C4-2B (cell line): ENCODE results near the gene KCTD7.

ENCODE experiments used
- H3K27ac ChIP-seq: fragments of 450-650 bp; 2 replicates; pipeline ENCODE4 v1.5.1; 2017
- ZFX ChIP-seq: fragments of 450-650 bp; IDR thresholded peaks from 2 replicates; pipeline ENCODE4 v1.6.1; 2017
- TF ChIP-seq, protein P1 (sequence below): fragments of 450-650 bp; conservative IDR thresholded peaks from 2 replicates; pipeline ENCODE4 v1.5.1; 2017; ENCODE audit warnings: mild to moderate bottlenecking

The KCTD7 gene

DNA sequence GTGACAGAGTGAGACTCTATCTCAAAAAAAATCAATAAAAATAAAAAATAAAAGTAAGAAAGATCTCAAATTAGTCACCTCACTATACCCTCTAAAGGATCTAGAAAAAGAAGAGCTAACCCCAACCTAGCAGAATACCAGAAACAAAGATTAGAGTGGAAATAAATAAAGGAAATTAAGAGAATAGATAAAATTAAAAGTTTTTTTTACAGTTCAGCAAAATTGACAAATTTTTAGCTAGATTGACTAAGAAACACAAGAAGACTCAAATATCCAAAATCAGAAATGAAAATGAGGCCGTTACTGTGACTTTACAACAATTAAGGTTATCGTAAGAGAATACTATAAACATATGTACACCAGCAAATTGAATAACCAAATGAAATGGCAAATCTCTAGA is 29.1 kb downstream of the KCTD7 start:
- TF ChIP-seq ZFX: no peak
- TF ChIP-seq, protein P1, sequence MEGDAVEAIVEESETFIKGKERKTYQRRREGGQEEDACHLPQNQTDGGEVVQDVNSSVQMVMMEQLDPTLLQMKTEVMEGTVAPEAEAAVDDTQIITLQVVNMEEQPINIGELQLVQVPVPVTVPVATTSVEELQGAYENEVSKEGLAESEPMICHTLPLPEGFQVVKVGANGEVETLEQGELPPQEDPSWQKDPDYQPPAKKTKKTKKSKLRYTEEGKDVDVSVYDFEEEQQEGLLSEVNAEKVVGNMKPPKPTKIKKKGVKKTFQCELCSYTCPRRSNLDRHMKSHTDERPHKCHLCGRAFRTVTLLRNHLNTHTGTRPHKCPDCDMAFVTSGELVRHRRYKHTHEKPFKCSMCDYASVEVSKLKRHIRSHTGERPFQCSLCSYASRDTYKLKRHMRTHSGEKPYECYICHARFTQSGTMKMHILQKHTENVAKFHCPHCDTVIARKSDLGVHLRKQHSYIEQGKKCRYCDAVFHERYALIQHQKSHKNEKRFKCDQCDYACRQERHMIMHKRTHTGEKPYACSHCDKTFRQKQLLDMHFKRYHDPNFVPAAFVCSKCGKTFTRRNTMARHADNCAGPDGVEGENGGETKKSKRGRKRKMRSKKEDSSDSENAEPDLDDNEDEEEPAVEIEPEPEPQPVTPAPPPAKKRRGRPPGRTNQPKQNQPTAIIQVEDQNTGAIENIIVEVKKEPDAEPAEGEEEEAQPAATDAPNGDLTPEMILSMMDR: no peak
- H3K27ac ChIP-seq: no peak overlapping the region

DNA sequence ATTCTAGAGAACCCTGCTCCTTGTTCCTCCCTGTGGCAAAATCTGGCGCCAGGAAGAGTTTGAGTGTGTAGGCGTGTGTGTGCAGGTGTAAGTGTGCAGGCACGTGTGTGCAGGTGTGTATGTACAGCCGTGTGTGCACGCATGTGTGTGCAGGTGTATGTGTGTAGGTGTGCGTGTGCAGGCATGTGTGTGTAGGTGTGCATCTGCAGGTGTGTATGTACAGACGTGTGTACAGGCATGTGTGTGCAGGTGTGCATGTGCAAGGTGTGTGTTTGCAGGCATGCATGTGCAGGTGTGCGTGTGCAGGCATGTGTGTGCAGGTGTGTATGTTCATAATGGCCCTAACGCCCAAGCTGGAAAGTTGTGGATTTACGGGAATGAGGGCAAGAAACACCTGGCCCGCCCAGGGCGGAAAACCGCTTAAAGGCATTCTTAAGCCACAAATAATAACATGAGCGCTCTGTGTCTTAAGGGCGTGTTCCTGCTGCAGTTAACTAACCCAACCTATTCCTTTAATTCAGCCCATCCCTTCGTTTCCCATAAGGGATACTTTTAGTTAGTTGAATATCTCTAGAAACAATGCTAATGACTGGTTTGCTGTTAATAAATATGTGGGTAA is 34.1 kb downstream of the KCTD7 start:
- H3K27ac ChIP-seq: no peak overlapping the region
- TF ChIP-seq, protein P1: no peak
- no peak for TF ChIP-seq ZFX

DNA sequence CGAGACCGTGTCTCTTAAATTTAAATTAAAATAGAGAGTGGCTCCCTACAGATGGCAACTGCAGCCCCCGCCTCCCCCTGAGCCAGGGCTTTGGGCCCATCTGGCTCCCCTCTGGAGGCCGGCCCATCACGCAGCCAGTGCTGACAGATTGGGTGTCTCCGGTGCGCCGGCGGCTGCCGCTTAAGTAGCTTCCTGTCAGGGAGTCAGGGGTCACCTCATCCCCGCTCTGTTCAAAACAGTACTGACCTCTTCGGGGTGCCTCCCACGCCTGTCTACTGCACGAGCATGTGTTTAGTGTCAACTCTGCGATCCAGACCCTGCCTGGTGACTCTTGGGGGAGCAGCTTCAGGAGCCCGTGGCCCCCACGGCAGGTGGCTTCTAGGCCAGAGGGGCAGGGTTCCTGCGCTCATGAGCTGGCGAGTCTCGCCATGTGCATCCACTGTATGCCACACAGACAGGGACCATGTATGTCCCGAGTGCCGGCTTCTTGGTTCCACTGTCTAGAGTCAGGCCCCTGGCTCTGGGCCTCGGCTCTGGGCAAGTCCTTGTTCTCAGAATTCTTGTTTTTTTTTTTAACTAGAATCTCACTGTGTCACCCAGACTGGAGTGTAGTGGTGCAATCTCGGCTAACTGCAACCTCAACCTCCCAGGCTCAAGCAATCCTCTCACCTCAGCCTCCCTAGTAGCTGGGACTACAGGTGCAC is 36.1 kb downstream of the KCTD7 start:
- H3K27ac ChIP-seq: no peak overlapping the region
- TF ChIP-seq, protein P1: no peak
- TF ChIP-seq ZFX: no peak

DNA sequence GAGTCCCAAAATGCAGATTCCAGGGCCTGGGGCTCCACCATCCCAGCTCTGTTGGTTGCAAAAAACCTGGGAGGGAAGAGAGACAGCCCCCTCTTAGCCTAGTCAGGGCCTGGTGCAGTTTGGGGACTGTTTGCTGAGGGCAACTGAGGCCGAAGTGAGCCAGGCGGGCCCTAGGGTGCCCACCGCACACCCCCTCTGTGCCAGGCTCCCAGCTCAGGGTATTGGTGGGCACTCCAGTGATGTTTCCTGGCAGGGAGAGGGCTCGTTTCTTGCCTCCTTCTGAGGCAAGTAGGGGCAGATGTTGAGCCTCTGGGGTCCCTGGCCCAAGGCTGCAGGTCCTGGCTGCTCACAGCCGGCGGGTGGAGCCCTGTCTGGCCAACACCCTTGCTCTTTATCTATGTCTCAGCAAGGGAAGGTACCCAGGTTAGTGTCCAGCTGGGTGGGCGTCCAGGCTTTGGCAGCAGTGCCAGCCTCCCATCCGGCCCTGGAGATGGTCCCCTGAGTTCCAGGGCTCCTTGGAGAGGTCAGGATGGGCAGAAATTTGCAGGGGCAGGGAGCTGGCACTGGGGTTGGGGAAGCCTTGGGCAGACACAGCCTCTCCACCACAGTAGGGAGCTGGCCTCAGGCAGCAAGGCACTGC is 37.8 kb downstream of the KCTD7 start:
- TF ChIP-seq, protein P1: no peak
- TF ChIP-seq ZFX: no peak
- H3K27ac ChIP-seq: no peak overlapping the region

DNA sequence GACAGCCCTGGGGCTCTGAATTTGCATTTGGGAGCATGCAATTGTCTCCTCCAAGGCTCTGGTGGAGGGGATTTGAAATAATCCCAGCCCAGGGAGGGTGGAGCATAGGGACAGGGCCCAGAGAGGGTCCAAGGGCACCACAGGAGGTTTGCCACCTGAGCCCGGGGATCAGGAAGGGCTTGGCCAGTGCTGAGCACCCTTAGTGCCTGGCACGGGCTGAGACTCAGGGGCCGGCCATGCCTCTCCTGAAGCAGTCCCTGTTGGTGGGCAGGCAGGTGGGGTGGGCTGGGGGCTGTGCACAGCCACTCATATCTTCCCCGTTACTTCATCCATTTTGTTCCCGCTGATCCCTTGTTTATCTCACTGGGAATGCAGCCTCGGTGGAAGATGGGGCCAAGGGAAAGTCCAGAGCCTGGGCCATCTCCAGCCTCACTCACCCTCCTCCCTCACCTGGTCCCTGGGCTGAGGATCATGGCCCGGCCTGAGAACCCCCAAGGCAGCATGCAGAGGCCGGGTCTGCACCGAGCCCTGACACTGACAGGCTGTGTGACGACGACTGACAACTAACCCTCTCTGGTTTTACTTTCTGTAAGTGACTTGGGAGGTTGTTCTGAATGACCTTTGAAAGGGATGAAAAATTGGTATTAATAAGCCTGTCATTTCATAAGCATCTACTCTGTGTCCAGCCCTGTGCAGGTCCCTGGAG is 38.5 kb downstream of the KCTD7 start:
- TF ChIP-seq, protein P1: no peak
- TF ChIP-seq ZFX: no peak
- H3K27ac ChIP-seq: no peak overlapping the region

DNA sequence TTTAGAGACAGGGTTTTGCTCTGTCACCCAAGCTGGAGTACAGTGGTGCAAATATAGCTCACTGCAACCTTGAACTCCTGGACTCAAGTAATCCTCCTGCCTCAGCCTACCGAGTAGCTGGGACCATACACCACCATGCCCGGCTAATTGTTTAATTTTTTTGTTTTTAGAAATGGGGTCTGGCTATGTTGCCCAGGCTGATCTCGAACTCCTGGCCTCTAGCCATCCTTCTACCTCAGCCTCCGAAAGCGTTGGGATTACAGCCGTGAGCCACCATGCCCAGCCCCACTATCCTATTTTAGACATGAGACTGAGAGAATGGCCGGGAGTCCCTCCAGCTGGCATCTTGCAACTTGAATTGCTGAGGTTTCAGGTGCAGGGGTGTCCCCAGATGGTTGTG is 39.4 kb downstream of the KCTD7 start:
- TF ChIP-seq ZFX: no peak
- TF ChIP-seq, protein P1: no peak
- H3K27ac ChIP-seq: no peak overlapping the region

DNA sequence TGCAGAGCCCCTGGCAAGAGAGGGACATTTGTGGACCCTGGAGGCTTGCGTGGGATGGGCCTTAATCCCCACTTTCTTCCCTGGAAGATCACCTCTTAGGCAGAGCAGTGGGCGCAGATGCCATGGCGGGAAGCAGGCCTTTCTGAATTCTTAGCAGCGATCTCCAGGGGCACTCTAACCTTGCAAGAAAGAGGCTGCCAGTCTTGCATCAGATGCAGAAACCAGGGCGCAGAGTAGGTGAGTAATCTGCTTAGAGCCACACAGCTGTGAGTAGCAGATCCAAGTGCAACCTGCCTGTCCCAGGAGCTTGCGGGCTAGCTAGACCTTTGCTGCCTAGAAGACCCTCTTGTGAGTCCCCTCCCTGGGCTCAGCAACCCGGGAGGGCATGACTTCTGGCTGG is 40.0 kb downstream of the KCTD7 start:
- no peak overlapping the region for H3K27ac ChIP-seq
- TF ChIP-seq, protein P1: no peak
- TF ChIP-seq ZFX: no peak
